ENCODE results near the gene CSNK1E.
A peak's percentile ranks its signal among the peaks of the same experiment; 100 is the strongest.

CSNK1E gene

DNA sequence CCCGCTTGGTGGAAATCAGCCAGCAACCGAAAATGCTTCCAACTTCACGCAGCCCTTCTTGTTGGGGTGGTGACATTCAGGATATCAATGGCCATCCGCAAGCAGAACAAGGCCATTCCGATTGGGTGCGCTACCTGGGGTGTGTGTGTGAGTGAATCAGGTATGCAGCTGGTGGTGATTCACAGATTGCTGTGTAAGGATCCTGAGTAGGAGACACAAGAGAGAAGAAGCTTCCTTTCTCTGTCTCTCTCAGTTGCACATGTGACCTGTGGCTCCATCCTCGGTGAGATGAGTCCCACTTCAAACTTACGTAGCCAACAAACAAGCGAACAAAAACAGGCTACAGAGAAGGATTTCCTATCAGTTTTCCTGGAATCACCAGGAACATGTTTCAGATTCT is 34.8 kb downstream of the CSNK1E start:
- no peak for DNase-seq (ENCODE audit: low read depth, low spot score)

DNA sequence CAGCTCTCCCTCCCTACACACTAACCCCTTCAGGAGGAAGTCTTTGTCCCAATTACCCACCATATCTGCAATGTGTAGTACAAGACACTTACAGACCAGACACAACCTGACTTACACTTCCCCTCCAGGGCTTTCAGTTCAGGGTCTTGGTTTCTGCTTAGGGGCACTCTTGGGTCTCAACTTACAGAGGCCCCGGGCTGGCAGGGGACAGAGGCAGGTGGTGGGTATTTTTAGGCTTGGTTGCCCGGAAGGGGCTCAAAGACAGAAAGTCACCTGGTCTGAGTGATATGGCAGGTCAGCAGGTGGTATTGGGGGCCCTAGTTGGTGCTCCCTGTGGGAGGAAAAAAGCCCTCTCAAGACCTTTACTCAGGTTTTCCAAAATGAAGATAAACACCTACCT is 41.1 kb downstream of the CSNK1E start:
- no peak for DNase-seq (ENCODE audit: low read depth, low spot score)

DNA sequence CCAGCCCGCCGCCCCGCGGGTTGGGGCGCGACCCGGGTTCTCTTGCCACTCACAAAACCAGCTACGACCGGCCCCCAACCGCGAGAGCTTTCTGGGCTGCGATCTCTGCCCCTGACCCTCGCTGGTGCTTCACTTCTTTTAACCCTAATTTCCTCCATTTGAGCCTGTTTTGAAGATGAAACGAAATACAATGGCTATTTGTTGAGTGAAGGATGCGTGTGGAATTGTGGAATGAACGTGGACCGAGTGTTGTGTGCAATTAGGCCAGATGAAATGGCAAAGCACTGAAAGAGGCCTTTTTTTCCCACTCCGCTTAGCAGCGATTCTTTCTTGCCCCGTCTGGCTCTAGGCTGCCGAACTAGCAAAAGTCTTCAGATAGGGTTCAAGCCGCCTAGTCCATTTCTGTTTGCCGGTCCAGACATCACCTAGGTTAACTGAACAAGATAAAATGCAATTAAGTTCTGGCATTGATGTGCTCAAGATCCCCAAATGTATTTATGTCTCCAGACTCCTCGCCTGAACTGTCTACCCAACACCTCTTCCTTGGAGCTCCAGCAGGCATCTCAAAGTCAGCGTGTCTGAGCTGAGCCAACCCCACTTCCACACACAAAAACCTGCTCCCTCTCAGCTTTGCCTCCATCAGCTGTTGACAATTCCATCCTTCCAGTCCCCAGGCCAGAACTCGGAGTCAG is 44.0 kb downstream of the CSNK1E start:
- DNase-seq (ENCODE audit: low read depth, low spot score), result no peak

DNA sequence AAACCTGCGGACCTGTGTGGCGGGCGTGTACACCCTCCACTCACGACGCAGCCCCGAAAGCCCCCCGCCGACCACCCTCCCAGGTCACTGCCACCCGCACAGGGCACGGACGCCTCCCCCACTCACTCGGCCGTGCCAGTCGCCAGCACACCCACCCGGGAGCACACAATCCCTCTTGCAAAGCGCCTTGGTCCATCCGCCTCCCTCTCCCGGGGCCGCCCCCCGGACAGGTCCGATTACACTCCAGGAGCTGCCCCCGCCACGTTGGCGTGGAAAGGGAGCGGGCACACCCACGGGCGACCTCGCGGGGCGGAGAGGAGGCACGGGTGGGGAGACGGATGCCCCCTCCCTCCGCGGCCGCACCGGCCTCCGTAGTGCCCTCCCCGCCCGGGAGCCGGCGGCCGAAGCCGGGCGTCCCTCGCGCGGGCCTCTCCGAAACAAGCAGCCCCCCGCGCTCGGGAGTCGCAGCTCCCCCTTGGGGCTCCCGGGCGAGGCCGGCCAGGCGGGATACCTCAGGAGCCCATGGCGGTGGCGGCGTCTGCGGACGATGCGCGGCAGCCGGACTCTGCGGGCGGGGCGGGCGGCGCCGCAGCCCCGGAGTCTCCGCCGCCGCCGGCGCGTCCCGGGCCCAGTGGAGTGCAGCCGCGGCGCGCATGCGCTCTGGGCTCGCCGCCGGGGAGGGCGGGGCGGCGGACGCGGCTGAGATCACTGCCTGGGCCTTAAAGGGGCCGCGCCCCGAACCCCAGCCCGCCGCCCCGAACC is 44.7 kb downstream of the CSNK1E start, which contains the start of gene TMEM184B:
Gene TMEM184B (minus strand): TSS at position 638 of the 762 bp plus-strand sequence. CDS start 25,049 bp downstream, outside the sequence.
- no peak for DNase-seq (ENCODE audit: low read depth, low spot score)

DNA sequence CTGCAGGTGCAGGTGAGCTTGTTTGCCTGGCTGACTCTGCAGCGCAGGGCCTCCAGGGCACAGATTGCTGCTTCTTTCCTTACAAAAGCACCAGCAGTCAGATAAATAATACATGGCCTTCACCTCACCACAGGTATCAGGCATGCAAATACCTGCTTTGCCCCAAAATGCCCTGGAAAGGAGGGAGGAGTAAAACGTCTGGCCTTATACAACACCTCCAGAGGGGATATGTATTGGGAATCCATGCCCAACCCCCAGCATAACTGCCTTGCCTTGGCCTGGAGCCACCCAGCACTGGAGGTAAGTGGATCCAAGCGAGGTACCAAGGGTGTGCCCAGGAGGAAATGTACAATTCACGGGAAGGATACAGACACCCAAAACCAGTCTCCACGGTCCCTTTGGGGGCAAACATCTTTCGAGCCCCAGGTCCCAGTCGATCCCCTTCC is 45.3 kb downstream of the CSNK1E start:
- DNase-seq (ENCODE audit: low read depth, low spot score), result no peak

DNA sequence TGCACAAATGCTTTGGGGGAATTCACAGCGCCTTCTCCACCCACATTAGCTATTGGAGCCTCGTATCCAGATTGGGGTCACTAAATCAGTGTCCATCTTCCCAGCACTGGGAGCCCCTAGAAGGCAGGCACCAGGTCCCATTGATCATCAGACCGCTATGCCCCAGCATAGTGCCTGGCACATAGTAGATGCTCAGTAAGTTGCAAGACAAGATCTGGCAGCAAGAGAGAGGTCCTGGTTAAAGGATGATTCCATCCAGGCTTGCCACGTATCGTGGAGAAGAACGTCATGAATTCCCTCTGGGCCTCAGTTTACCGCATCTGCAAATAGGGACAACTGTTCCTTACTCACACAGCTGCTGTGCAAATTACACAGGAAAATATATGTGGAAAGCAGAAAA is 46.1 kb downstream of the CSNK1E start:
- no peak for DNase-seq (ENCODE audit: low read depth, low spot score)

DNA sequence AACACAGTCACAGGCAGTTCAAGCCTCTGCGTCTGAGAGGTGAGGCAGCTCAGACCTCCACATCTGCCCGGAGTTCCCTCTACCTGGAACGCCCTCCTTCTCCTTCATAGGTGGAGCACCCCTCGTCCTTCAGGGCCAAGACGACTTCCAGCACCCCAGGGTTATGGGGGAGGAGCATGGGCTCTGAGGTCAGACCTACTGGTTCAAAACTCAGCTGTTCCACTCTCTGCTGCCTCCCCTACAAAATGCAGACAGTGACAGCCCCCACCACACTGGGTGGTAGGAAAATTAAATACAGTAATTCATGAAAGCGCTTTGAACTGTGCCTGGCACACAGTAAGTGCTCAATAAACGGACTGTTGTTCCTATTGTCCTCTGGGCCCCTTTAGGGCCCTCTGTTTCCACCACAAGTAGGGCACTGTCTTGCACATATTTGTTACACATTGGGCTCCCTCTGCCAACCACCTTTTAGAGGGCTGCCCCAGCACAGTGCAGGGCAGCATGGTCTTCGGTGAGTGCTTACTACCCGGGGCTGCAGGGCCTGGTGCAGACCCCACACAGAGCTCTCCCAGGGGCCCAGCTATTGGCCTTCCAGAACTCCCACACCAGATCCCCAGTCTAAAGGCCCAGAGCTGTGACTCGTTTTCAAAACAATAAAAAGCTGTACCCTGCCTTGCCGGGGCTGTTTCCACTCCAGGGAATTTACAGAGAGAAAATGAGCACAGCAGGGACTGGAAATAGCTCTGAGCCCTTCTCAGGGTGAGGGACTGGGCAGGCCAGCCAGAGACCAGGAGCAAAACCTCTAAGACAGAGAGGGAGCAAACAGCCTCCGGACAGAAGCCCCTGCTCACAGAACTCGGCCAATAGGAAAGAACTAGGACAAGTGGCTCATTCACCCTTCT is 46.9 kb downstream of the CSNK1E start:
- DNase-seq (ENCODE audit: low read depth, low spot score), result no peak

DNA sequence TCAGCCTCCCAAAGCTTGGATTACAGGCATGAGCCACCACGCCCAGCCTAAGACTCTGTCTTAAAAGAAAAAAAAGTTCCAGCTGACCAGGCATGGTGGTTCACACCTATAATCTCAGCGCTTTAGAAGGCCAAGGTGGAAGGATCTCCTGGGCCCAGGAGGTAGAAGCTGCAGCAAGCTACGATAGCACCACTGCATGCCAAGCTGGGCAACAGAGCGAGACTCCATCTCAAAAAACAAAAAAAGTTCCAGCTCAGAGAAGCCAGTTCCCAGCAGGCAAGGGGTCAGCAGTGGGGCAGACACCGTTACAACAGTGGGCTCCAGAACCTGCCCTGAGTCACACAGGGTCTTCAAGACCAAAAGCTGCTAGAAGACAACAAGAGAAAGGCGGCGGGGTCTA is 47.8 kb downstream of the CSNK1E start:
- no peak for DNase-seq (ENCODE audit: low read depth, low spot score)

DNA sequence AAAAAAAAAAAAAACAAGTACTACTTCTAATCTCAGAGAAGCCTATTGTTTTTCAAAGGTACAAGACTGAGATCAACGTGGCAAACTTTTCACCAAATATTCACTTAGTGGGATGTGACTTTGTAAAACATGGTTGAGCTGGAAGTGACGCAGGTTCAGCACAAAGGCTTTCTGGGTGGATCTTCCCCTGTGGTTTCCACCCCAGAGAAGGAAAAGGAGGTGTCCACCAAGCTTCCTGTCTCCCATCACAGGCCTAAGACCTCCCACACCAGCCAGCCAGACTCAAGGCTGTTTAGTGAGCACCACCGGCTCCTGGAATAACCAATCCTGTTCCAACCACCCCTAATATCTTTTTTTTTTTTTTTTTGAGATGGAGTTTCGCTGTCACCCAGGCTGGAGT is 50.1 kb downstream of the CSNK1E start:
- no peak for DNase-seq (ENCODE audit: low read depth, low spot score)

DNA sequence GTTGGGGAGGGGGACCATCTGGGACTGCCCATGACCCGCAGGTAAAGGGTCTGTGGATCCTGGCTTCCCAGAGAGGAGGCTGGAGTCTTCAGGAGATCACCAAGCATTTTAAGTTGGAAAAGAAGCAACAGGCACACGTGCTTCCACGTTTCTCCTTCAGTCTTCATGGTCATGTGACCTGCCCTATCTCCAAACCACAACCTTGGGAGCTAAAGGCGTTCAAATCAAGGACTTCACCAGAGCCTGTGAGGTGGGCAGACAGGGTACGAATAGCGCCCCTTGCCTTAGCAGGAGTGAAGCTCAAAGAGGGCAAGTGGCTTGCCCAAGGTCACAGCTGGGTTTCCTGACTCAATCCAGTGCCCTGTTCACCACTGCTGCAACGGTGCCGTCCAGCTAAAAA is 51.1 kb downstream of the CSNK1E start:
- DNase-seq (ENCODE audit: low read depth, low spot score), result no peak

DNA sequence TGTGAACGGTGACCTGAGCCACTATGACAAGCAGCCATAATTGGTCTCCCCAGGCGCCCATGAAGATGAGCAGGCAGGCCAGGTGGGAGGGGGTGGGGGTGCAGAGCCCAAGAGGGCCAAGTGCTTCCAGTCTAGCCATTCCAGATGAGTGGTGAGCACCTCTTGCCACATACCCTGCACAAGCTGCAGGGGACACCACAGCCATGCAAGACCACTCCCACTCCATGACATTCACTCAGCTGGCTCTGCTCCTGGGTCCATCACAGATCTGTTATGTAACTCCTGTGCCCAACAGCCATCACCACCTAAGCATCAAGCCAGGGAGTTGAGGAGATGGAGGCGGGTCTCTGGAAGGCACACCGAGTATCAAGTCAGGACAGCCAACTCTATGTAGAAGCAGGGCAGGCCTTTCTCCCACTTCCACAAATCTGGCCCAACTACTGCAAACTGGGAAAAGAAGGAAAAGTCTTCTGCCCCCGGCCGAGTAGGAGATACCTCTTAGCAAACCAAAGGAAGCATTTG is 52.9 kb downstream of the CSNK1E start:
- DNase-seq (ENCODE audit: low read depth, low spot score), result no peak

DNA sequence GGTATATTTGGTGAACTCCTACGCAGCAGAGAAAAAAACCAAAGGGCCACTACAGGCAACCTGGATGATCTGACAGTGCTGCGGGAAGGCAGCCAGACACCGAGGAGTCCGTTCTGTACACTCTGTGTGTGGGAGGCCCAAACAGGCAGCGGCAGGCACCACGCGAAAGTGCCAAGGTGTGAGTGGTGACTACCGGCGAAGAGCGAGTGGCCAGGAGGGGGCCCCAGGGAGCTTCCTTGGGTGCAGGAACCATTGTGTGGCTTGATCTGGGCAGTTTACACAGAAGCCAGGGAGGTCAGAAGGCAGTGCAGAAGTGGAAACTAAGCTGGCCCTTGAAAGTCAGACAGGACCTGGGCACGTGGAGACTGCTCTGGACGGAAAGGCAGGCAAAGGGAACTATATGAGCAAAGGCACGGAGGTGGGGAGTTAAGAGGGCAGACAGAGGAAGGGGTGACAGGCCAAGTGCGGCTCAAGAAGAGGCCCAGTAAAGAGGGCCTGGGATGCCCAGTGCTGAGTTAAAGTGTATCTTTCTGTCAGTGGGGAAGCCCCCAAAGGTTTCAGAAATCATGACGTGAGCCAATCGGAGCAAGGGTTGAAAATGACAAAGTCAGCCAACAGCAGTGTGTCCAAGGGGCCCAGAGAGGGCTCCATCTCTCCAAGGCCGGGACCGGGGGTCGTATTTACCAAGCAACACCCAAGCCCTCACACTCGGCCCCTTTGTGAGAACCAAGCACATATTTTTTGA is 55.0 kb downstream of the CSNK1E start:
- peak; percentile 77 for DNase-seq (ENCODE audit: low read depth, low spot score)

DNA sequence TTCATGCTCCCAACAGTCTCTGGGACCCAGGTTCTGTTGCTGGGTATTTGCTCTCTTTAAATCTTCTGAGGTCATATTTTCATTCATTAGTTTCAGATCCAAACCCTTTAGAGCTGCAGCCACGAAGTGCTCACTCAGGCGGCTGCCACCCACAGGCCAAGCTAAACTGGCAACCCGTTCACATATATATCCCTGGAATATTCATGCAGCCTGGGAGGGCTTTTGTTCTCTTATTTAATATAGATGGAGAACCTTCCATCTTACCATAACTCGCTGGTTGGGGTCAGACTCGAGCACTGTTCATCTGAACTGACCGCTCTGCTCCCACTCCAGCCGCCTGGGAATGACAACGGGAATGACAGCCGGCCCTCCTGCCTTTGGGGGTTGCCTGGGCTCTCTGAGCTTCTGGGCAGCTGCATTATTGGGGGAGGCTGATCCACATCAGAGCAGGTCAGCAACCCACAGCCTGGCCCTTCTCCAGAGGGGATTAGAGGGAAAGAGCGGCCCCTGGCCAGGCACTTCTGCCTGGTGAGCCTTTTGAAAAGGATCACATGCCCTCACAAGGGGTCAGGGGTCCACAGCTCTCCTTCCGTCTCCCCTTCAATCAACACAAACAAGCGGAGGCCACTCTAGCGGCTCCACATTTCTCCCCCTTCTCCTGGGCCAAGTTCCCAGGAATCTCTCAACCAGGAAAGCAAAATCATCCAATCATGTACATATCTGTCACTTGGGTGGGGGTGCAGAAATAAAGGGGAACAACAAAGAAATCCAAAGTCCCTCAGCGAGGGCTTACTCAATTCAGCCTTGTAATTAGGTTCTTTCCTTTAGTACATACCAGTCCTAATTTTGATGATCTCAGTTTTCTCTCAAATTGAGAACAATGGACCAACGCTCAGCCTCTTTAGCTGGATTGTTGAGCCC is 56.2 kb downstream of the CSNK1E start:
- DNase-seq (ENCODE audit: low read depth, low spot score), result no peak

DNA sequence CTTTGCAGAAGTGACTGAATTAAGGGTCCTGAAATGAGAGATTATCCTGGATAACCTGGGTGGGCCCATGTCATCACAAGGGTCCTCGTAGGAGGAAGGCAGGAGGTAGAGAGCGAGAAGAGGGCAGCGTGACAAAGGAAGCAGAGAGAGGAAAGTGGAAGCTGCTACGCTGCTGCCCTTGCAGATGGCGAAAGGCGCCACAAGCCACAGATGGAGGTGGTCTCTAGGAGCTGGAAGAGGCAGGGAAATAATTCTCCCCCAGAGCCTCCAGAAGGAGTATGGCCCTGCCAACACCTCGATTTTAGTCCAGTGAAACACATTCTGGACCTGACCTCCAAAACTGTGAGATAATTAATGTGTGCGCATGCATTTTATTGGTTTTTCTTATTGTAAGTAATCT is 57.9 kb downstream of the CSNK1E start:
- DNase-seq (ENCODE audit: low read depth, low spot score), result no peak

DNA sequence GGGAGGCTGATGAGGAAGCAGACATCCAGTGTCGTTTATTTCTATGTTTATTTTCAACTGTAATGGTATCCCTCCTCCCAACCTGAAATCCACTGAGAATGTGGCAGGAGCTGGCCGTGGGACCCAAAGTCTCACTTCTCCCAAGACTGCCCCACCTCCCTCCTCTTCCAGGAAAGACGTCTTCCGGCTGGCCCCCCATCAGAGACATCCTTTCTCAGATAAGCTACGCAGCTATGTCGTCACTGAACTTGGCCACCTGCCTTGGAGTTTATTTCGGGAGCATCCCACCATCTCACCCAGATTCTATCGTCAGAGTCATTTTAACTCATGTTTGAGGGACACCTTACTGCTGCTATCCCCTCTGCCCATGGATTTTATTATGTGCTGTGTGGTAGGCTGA is 58.3 kb downstream of the CSNK1E start:
- no peak for DNase-seq (ENCODE audit: low read depth, low spot score)

DNA sequence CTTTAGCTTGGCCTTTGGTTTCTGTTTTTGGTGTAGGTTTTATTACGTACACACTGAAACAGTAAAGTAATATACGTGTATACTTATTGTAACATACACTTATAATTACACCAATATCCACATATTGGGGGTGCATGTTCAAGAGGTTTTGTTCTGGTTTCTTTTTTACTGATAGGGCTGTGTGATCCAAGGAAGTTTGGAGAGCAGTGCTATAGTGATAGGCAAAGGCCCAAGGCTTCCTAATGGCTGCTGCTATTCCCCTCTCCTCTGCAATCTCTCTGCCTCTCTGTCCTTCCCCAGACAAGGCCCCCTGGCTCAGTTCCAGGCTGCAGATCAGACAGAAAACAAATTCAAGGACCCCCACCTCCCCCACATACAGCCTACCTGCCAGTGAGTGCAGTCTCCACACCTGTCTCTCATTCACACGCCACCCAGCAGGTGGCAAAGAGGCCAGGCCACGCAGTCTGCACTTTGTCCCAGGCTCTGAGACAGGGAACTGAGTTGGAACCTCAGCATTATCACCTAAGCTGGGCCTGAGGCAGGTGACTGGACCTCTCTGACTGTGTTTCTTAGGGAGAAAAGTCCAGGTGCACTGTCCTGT is 59.5 kb downstream of the CSNK1E start:
- no peak for DNase-seq (ENCODE audit: low read depth, low spot score)

DNA sequence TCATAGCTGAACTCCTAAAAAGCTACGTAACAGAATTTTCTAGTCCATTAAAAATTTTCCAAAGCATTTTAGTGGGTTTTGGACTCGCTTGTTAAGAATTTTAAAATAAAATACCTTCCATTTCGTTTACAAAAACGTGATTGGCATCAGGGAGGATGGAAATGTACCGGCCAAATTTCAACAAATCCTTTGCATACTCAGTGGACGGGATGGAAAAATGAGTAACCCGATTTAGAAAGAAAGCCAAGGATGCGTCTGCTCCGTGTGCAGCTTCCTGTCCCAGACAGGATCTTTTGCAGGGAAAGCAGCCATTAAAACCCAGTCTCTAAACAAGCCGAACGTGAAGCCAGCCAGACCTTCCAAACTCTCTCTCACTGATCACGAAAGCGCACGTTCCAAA is 60.1 kb downstream of the CSNK1E start:
- DNase-seq (ENCODE audit: low read depth, low spot score), result no peak

DNA sequence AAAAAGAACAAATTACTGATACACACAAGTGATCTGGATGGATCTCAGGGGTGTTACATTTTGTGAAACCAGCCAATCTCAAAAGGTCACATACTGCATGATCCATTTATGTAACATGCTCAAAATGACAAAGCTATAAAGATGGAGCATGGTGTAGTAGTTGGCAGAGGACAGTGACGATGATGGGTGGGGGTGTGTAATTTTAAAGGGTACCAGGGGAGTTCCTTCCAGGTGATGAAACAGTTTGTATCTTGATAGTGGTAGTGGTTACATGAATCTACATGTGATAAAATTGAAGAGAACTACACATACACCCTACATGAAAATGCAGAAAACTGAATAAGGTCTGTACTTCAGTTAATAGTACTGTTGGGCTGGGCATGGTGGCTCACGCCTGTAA is 61.5 kb downstream of the CSNK1E start:
- no peak for DNase-seq (ENCODE audit: low read depth, low spot score)

DNA sequence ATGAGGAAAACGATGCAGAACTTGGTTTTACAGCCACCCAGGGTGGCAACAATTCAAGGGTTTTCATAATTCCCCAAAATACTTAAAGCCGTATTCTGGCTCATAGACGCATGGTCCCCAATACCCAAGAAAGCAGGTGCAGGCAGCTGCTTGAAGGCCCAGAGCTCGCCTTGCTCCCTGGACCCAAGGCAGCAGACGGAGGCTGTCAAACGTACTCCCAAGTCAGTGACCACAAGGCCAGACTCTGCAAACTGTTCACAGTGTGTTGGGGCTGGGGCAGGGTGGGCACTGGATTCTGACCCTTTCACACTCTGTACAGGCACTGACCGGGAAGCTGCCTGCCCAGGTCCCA is 65.9 kb downstream of the CSNK1E start:
- DNase-seq (ENCODE audit: low read depth, low spot score), result no peak
